Measurements from ENCODE around the gene ZNF816.

- no peak for TF ChIP-seq POLR2A (IDR thresholded peaks at IDR 0.05)
- no peak for TF ChIP-seq EP300 (IDR thresholded peaks at IDR 0.05)
These were observed 30.9 kb upstream of the ZNF816 start for GRCh38 chr19:52993342-52994178.

All from ovary (tissue), 1 donor.